Transverse colon (tissue), 4 donors: ENCODE measurements around the gene ARPP21. TPM values are rescaled to one million over a fixed set of nuclear protein-coding genes. Genes with fewer than 3 reads are reported as not detected.

Source experiments
- DNase-seq: peaks from one replicate; pipeline ENCODE4 v3.0.0-alpha.2; 2019
- H3K27ac ChIP-seq, 4 donors: fragments of 200-600 bp; sonication (generic); 2 replicates each; pipeline ENCODE4 v1.5.1; 2016 to 2018; ENCODE audit warnings: inconsistent platforms in 4 of 4
- H3K27me3 ChIP-seq: fragments of 200-600 bp; sonication (generic); 2 replicates; pipeline ENCODE4 v1.5.1; 2017; ENCODE audit warnings: inconsistent platforms
- H3K36me3 ChIP-seq, 4 donors: fragments of 200-600 bp; sonication (generic); 2 replicates each; pipeline ENCODE4 v1.5.1; 2017 to 2019; ENCODE audit warnings: inconsistent platforms in 4 of 4
- H3K4me1 ChIP-seq, 4 donors: fragments of 200-600 bp; sonication (generic); 2 replicates each; pipeline ENCODE4 v1.5.1; 2017 to 2020; ENCODE audit warnings: inconsistent platforms in 4 of 4
- H3K4me3 ChIP-seq, 4 donors: fragments of 200-600 bp; sonication (generic); 1 replicate in 1 of 4; 2 replicates in 3 of 4; pipeline versions ENCODE4 v1.5.1 to v1.6.1; 2017 to 2019; ENCODE audit warnings: inconsistent platforms in 4 of 4
- H3K9me3 ChIP-seq, 2 donors: fragments of 200-600 bp; sonication (generic); 2 replicates each; pipeline ENCODE4 v1.5.1; 2017 to 2019; ENCODE audit warnings: inconsistent platforms in 2 of 2
- EP300 ChIP-seq: sonication (generic); formaldehyde crosslinking; IDR thresholded peaks from one replicate; pipeline ENCODE4 v1.6.1; 2017; ENCODE audit warnings: antibody characterized with exemption, low read depth
- POLR2A ChIP-seq: fragments of 450-650 bp; IDR thresholded peaks from one replicate; pipeline ENCODE4 v1.6.1; 2016; ENCODE audit warnings: antibody characterized with exemption, mild to moderate bottlenecking, moderate library complexity
- POLR2AphosphoS5 ChIP-seq, 3 donors: sonication (generic); formaldehyde crosslinking; IDR thresholded peaks; one replicate each; pipeline ENCODE4 v1.6.1; 2016; ENCODE audit warnings: antibody characterized with exemption in 3 of 3
- WGBS, 2 donors: methylation state at CpG; one replicate each; pipeline ENCODE4 v1.1.5; 2018; ENCODE audit warnings: low coverage in 1 of 2; 5-methylcytosine and 5-hydroxymethylcytosine counted together
- in situ Hi-C, 4 donors: fragments of 200-750 bp; cut with MboI; loops; one replicate each; pipeline versions ENCODE4 v1.15.0 to v1.15.1; 2017; ENCODE audit warnings: low sequenced_read_pairs in 3 of 4, low pct_ligation_motif_present in 1 of 4, low pct_unique_long_range_greater_than_20kb in 1 of 4
- intact Hi-C: fragments of 100-400 bp; cut with DNase I; formaldehyde crosslinking; loops from one replicate; pipeline ENCODE4 v1.15.1; 2023; ENCODE audit warnings: low total_unique reads
- total RNA-seq, 4 donors: library from RNA; depleted of rRNA; stranded (reverse); fragments of >200 nt; gene quantifications; one replicate each; pipeline ENCODE4 v1.1.0, GENCODE V29; 2016
- TF ChIP-seq, protein P1 (sequence below), 5 experiments: fragments of 200-600 bp in 3 of 5; fragments of 450-650 bp in 2 of 5; sonication (generic) in 3 of 5; IDR thresholded peaks; 1 replicate in 2 of 5; 2 replicates in 3 of 5; pipeline ENCODE4 v1.5.1; 2016 to 2017; ENCODE audit warnings: antibody characterized with exemption in 5 of 5, inconsistent platforms in 3 of 5, mild to moderate bottlenecking in 2 of 5, moderate library complexity in 1 of 5

ARPP21 gene
- total RNA-seq, 4 donors from 2014 or later, result 0.32 TPM; not detected in 3

DNA sequence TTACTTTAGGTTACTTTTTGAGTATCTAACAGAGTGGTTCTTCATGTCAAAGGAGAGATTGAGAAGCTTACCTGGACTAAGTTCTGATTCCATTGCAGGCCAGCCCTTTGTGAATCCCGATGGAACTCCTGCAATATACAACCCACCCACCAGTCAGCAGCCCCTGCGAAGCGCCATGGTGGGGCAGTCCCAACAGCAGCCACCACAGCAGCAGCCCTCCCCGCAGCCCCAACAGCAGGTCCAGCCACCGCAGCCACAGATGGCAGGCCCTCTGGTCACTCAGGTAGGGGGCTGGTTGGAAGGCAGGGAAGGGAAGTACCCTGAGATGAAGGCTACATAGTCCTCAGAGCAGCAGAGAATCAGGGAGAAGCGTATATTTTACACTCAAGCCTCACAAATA, 97.8 kb downstream of the ARPP21 start:
- Histone ChIP-seq H3K27ac (no peak overlapping the region), H3K27me3 (no peaks in the 10 kb centered on the region), H3K4me3 (no peak overlapping the region), H3K36me3 (no peaks in the 10 kb centered on the region), H3K4me1 (no peaks in the 10 kb centered on the region), H3K9me3 (no peaks in the 10 kb centered on the region)
- TF ChIP-seq POLR2AphosphoS5 (IDR thresholded peaks at IDR 0.05), result no peak
- TF ChIP-seq POLR2A, result no peak
- TF ChIP-seq, protein P1, sequence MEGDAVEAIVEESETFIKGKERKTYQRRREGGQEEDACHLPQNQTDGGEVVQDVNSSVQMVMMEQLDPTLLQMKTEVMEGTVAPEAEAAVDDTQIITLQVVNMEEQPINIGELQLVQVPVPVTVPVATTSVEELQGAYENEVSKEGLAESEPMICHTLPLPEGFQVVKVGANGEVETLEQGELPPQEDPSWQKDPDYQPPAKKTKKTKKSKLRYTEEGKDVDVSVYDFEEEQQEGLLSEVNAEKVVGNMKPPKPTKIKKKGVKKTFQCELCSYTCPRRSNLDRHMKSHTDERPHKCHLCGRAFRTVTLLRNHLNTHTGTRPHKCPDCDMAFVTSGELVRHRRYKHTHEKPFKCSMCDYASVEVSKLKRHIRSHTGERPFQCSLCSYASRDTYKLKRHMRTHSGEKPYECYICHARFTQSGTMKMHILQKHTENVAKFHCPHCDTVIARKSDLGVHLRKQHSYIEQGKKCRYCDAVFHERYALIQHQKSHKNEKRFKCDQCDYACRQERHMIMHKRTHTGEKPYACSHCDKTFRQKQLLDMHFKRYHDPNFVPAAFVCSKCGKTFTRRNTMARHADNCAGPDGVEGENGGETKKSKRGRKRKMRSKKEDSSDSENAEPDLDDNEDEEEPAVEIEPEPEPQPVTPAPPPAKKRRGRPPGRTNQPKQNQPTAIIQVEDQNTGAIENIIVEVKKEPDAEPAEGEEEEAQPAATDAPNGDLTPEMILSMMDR (IDR thresholded peaks at IDR 0.05), result no peak
- no peak for TF ChIP-seq EP300
- DNase-seq, result no peak
- intact Hi-C loops, result no loop called here
- 57 to 88% methylated on average over 2 to 4 of the region's 6 CpGs for WGBS, 2 donors
- in situ Hi-C loops, result no loop called here

DNA sequence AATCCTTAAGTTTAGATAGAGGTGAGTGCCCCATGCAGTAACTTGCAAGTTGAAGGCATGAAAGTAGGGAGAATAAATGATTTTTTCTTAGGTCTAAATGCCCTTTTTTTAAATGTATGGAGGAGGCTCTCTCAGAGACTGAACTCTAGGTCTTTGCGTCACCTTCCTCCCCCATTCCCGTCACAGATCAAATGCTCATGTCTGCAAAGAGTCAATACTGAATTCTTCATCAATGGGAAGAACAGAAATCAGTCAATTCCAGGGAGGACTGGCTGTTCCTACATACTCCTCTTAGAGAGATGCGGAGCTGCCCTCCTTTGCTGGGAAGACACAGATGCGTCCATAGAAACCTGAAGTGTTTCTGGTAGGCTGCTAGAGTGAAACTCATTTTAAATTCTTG, 98.2 kb downstream of the ARPP21 start:
- WGBS, 2 donors, result 87 to 90% methylated on average over 2 to 4 of the region's 4 CpGs
- TF ChIP-seq POLR2A (no peak), POLR2AphosphoS5 (IDR thresholded peaks at IDR 0.05) (no peak), EP300 (no peak)
- TF ChIP-seq, protein P1 (IDR thresholded peaks at IDR 0.05), result no peak
- no peaks in the 10 kb centered on the region for H3K36me3 ChIP-seq
- no peak overlapping the region for H3K27ac ChIP-seq
- H3K4me3 ChIP-seq, result no peak overlapping the region
- H3K9me3 ChIP-seq, result no peaks in the 10 kb centered on the region
- H3K27me3 ChIP-seq, result no peaks in the 10 kb centered on the region
- intact Hi-C loops, result no loop called here
- no peak for DNase-seq
- in situ Hi-C loops, result no loop called here
- H3K4me1 ChIP-seq, result no peaks in the 10 kb centered on the region

DNA sequence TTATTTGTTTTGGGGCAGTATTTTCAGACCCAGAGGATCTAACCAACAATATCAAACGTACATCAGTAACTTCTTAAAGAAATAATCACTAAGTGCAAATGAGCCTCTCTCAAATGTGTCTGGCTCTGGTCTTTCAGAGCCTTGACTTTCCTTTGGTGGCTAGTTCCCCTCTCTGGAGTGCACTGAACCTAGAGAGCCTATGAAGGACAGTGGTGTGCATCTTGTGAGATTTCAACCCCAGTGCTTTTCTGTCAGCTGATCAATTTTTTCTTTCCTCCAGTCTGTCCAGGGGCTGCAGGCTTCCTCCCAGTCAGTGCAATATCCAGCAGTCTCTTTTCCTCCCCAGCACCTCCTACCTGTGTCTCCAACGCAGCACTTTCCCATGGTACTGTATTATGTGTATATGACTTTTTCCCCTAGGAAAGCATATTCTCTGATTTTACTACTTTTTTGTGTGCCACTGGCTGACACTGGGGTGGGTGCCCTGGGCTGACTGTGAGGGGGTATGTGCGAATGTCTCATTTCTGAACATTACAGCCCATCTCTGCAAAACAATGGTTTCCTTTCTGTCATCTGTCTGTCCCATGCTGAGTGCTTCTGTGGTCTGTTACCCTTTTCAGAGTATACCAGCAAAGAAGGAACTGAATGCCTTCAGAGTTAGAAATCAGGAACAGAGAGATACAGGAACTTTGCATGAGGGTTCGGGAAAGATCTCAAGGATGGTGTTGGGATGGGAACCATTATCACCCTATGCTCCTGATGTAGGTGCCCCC, 98.8 kb downstream of the ARPP21 start:
- no peak for TF ChIP-seq POLR2AphosphoS5 (IDR thresholded peaks at IDR 0.05)
- no peak for TF ChIP-seq EP300
- TF ChIP-seq POLR2A, result no peak
- TF ChIP-seq, protein P1 (IDR thresholded peaks at IDR 0.05), result no peak
- no peaks in the 10 kb centered on the region for H3K27me3 ChIP-seq
- no peak for DNase-seq
- H3K36me3 ChIP-seq, result no peaks in the 10 kb centered on the region
- no peak overlapping the region for H3K27ac ChIP-seq
- no peaks in the 10 kb centered on the region for H3K4me1 ChIP-seq
- H3K9me3 ChIP-seq, result no peaks in the 10 kb centered on the region
- WGBS, 2 donors, result 52 to 66% methylated on average over 2 to 4 of the region's 4 CpGs
- in situ Hi-C loops (no loop called here), intact Hi-C loops (no loop called here)
- no peak overlapping the region for H3K4me3 ChIP-seq

DNA sequence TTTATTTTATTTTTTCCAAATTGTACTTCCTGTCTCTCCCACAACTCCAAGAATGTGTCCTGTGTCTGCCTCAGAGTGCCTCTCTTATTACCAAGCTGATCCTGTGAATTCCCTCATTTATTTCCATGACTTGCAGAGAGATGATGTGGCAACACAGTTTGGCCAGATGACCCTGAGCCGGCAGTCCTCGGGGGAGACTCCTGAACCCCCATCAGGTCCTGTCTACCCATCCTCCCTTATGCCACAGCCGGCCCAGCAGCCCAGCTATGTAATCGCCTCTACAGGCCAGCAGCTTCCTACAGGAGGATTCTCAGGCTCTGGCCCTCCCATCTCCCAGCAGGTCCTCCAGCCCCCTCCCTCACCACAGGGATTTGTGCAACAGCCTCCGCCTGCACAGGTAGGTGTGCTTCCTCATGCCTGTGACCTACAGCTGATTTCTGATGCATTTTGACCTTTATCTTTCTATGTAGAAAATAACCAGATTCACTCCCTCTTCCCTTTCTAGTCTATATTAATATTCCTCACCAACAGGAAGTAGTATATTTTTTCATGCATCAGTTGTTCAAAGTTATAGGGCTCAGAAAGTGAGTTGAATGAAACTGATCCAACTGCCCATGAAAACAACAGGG, 100.0 kb downstream of the ARPP21 start:
- TF ChIP-seq, protein P1 (IDR thresholded peaks at IDR 0.05), result no peak
- TF ChIP-seq POLR2A (no peak), POLR2AphosphoS5 (IDR thresholded peaks at IDR 0.05) (no peak), EP300 (no peak)
- Histone ChIP-seq H3K27me3 (no peaks in the 10 kb centered on the region), H3K4me3 (no peak overlapping the region), H3K4me1 (no peaks in the 10 kb centered on the region), H3K27ac (no peak overlapping the region), H3K9me3 (no peaks in the 10 kb centered on the region), H3K36me3 (no peaks in the 10 kb centered on the region)
- intact Hi-C loops, result no loop called here
- WGBS, 2 donors, result 43 to 57% methylated on average over 2 to 5 of the region's 5 CpGs
- in situ Hi-C loops, result no loop called here
- DNase-seq, result no peak
